ENCODE data around the gene FECH. TPM values are rescaled to one million over a fixed set of nuclear protein-coding genes. Genes with fewer than 3 reads are reported as not detected.

The FECH gene
- total RNA-seq, 2 donors from 2014 or later: 34.4 to 39.6 TPM

GRCh38 chr18:57555134-57555533 is 31.4 kb downstream of the FECH start:
- no peak overlapping the region for H3K27ac ChIP-seq
- no peaks in the 10 kb centered on the region for H3K4me1 ChIP-seq (ENCODE audit: control insufficient read depth in 1 of 2, low read depth in 2 of 2)
- H3K4me3 ChIP-seq: no peak overlapping the region
- H3K9me3 ChIP-seq: no peaks in the 10 kb centered on the region
- DNase-seq (ENCODE audit: low spot score) (no peak), ATAC-seq (ENCODE audit: insufficient number of reproducible peaks, low FRiP score, low read depth) (no peak)
- H3K27me3 ChIP-seq (replicated peaks; ENCODE audit: insufficient read depth): no peaks in the 10 kb centered on the region
- TF ChIP-seq CTCF (IDR thresholded peaks at IDR 0.05): no peak
- peaks cover 28% of the 10 kb centered on the region for H3K36me3 ChIP-seq

GRCh38 chr18:57550510-57550909 is 36.0 kb downstream of the FECH start:
- Histone ChIP-seq H3K27ac (no peak overlapping the region), H3K4me1 (ENCODE audit: control insufficient read depth in 1 of 2, low read depth in 2 of 2) (no peaks in the 10 kb centered on the region), H3K27me3 (replicated peaks; ENCODE audit: insufficient read depth) (no peaks in the 10 kb centered on the region), H3K36me3 (peaks cover 24% of the 10 kb centered on the region), H3K9me3 (no peaks in the 10 kb centered on the region), H3K4me3 (no peak overlapping the region)
- no peak for DNase-seq (ENCODE audit: low spot score)
- ATAC-seq (ENCODE audit: insufficient number of reproducible peaks, low FRiP score, low read depth): no peak
- no peak for TF ChIP-seq CTCF (IDR thresholded peaks at IDR 0.05)

GRCh38 chr18:57547260-57547659 is 39.2 kb downstream of the FECH start:
- TF ChIP-seq CTCF (IDR thresholded peaks at IDR 0.05): no peak
- Histone ChIP-seq H3K4me1 (ENCODE audit: control insufficient read depth in 1 of 2, low read depth in 2 of 2) (no peaks in the 10 kb centered on the region), H3K9me3 (no peaks in the 10 kb centered on the region), H3K27ac (no peak overlapping the region), H3K4me3 (no peak overlapping the region), H3K27me3 (replicated peaks; ENCODE audit: insufficient read depth) (no peaks in the 10 kb centered on the region), H3K36me3 (peaks cover 4% of the 10 kb centered on the region)
- DNase-seq (ENCODE audit: low spot score) (no peak), ATAC-seq (ENCODE audit: insufficient number of reproducible peaks, low FRiP score, low read depth) (no peak)

GRCh38 chr18:57544936-57545660 is 41.4 kb downstream of the FECH start:
- H3K27ac ChIP-seq: no peak overlapping the region
- H3K9me3 ChIP-seq: no peaks in the 10 kb centered on the region
- no peak overlapping the region for H3K4me3 ChIP-seq
- H3K27me3 ChIP-seq (replicated peaks; ENCODE audit: insufficient read depth): no peaks in the 10 kb centered on the region
- no peak for DNase-seq (ENCODE audit: low spot score)
- no peaks in the 10 kb centered on the region for H3K4me1 ChIP-seq (ENCODE audit: control insufficient read depth in 1 of 2, low read depth in 2 of 2)
- no peaks in the 10 kb centered on the region for H3K36me3 ChIP-seq
- no peak for ATAC-seq (ENCODE audit: insufficient number of reproducible peaks, low FRiP score, low read depth)
- no peak for TF ChIP-seq CTCF (IDR thresholded peaks at IDR 0.05)

- Histone ChIP-seq H3K27me3 (replicated peaks; ENCODE audit: insufficient read depth) (no peaks in the 10 kb centered on the region), H3K9me3 (no peaks in the 10 kb centered on the region), H3K36me3 (no peaks in the 10 kb centered on the region), H3K4me1 (ENCODE audit: control insufficient read depth in 1 of 2, low read depth in 2 of 2) (no peaks in the 10 kb centered on the region), H3K27ac (no peak overlapping the region), H3K4me3 (no peak overlapping the region)
- DNase-seq (ENCODE audit: low spot score) (no peak), ATAC-seq (ENCODE audit: insufficient number of reproducible peaks, low FRiP score, low read depth) (no peak)
- no peak for TF ChIP-seq CTCF (IDR thresholded peaks at IDR 0.05)
These were observed 42.9 kb downstream of the FECH start for GRCh38 chr18:57543560-57543959.
